GM18951 (cell line): Measurements from ENCODE around the gene MXD4.
"Not testable (repeated sequence)": the region's sequence is repeated elsewhere in the genome, so short reads cannot be mapped to it uniquely, and the experiment has no call there.

Experiments
- POLR2A ChIP-seq: IDR thresholded peaks from 4 replicates; pipeline ENCODE4 v1.6.1; 2011; ENCODE audit warnings: mild to moderate bottlenecking; ENCODE audit not compliant: insufficient read length, insufficient read depth; ENCODE audit errors: extremely low read depth
- in situ Hi-C: fragments of 300-500 bp; cut with MboI; formaldehyde crosslinking; loops from one replicate; pipeline ENCODE4 v1.12.0; 2022; ENCODE audit warnings: low sequenced_read_pairs, mixed read lengths, inconsistent platforms; ENCODE audit not compliant: unreplicated experiment

MXD4 gene

GRCh38 chr4:2212831-2213230 lies 49.1 kb downstream of the MXD4 start:
- in situ Hi-C loops = no loop called here
- no peak for TF ChIP-seq POLR2A

GRCh38 chr4:2202789-2203188 lies 59.1 kb downstream of the MXD4 start:
- in situ Hi-C loops = not testable (repeated sequence)
